Measurements from ENCODE around the gene PTK7. TPM values are rescaled to one million over a fixed set of nuclear protein-coding genes. Genes with fewer than 3 reads are reported as not detected.

The PTK7 gene
- total RNA-seq, 1 experiment from 2014 or later = 106 TPM

- peak overlapping the region; percentile 80 for H3K4me2 ChIP-seq
- intact Hi-C loops (cut with micrococcal nuclease; ENCODE audit: unreplicated experiment) = loop anchor here (1.0 to 2.0 kb wide), 2 partner anchors 21 to 168 kb away; partner anchors contain the start of genes CNPY3 and PTK7
- H3F3A ChIP-seq (ENCODE audit: insufficient read depth, low read depth) = peaks cover 34% of the 10 kb centered on the region
- no peaks in the 10 kb centered on the region for H3K9me2 ChIP-seq (ENCODE audit: insufficient read depth)
- BruUV-seq (replicated peaks) = no TSS peak
- H3K27ac ChIP-seq = peak overlapping the region; percentile 89
- peaks cover 51% of the 10 kb centered on the region for H3K4me1 ChIP-seq (replicated peaks; ENCODE audit: insufficient read depth)
- ChIA-PET POLR2A (ENCODE audit: unreplicated experiment) (interaction anchor here (1.1 kb wide), 1 partner anchor 21 kb away, joined by 5 read pairs; no protein-coding TSS in a partner anchor), CTCF (interaction anchor here (0.8 kb wide), 1 partner anchor 118 kb away, joined by 16 read pairs; the partner anchor contains the start of gene PEX6)
- peaks cover 68% of the 10 kb centered on the region for H3K79me2 ChIP-seq (ENCODE audit: low read depth)
- H3K36me3 ChIP-seq (ENCODE audit: low read depth) = no peaks in the 10 kb centered on the region
- H4K20me1 ChIP-seq (ENCODE audit: insufficient read depth) = no peaks in the 10 kb centered on the region
- peak in 1 of 2 experiments; percentile 70 for DNase-seq
- no peak overlapping the region for H2AFZ ChIP-seq
- H3K9me3 ChIP-seq (ENCODE audit: insufficient read depth, low read depth) = no peaks in the 10 kb centered on the region
- H3K27me3 ChIP-seq (ENCODE audit: insufficient read depth, low read depth) = no peaks in the 10 kb centered on the region
- no peak for TF ChIP-seq CTCF (conservative IDR thresholded peaks at IDR 0.05)
- no peak for TF ChIP-seq EZH2 (IDR thresholded peaks at IDR 0.05; ENCODE audit: low read depth)
- peak overlapping the region; percentile 40; the same call in 1 of the 2 replicates for H3K4me3 ChIP-seq
Measured at GRCh38 chr6:43097502-43097901, 21.4 kb downstream of the PTK7 start.

- no peaks in the 10 kb centered on the region for H3K9me3 ChIP-seq (ENCODE audit: insufficient read depth, low read depth)
- no peak for DNase-seq
- ChIA-PET CTCF (no interaction called here), POLR2A (ENCODE audit: unreplicated experiment) (no interaction called here)
- peaks cover 60% of the 10 kb centered on the region for H3K79me2 ChIP-seq (ENCODE audit: low read depth)
- intact Hi-C loops (cut with micrococcal nuclease; ENCODE audit: unreplicated experiment) = no loop called here
- no peaks in the 10 kb centered on the region for H3K9me2 ChIP-seq (ENCODE audit: insufficient read depth)
- no peak overlapping the region for H3K27ac ChIP-seq
- BruUV-seq (replicated peaks) = no TSS peak
- no peaks in the 10 kb centered on the region for H3K36me3 ChIP-seq (ENCODE audit: low read depth)
- no peaks in the 10 kb centered on the region for H3K27me3 ChIP-seq (ENCODE audit: insufficient read depth, low read depth)
- no peak overlapping the region for H3K4me3 ChIP-seq
- TF ChIP-seq EZH2 (IDR thresholded peaks at IDR 0.05; ENCODE audit: low read depth) (no peak), CTCF (conservative IDR thresholded peaks at IDR 0.05) (no peak)
- H2AFZ ChIP-seq = no peak overlapping the region
- H3F3A ChIP-seq (ENCODE audit: insufficient read depth, low read depth) = peaks cover 29% of the 10 kb centered on the region
- H3K4me1 ChIP-seq (replicated peaks; ENCODE audit: insufficient read depth) = peaks cover 40% of the 10 kb centered on the region
- H3K4me2 ChIP-seq = no peak overlapping the region
- H4K20me1 ChIP-seq (ENCODE audit: insufficient read depth) = no peaks in the 10 kb centered on the region
Measured at GRCh38 chr6:43101497-43101896, 25.4 kb downstream of the PTK7 start.

- H4K20me1 ChIP-seq (ENCODE audit: insufficient read depth) = no peaks in the 10 kb centered on the region
- intact Hi-C loops (cut with micrococcal nuclease; ENCODE audit: unreplicated experiment) = no loop called here
- H3K4me1 ChIP-seq (replicated peaks; ENCODE audit: insufficient read depth) = peaks cover 24% of the 10 kb centered on the region
- no peaks in the 10 kb centered on the region for H3K27me3 ChIP-seq (ENCODE audit: insufficient read depth, low read depth)
- H3K4me2 ChIP-seq = no peak overlapping the region
- no peak for TF ChIP-seq EZH2 (IDR thresholded peaks at IDR 0.05; ENCODE audit: low read depth)
- no peak for TF ChIP-seq CTCF (conservative IDR thresholded peaks at IDR 0.05)
- H2AFZ ChIP-seq = no peak overlapping the region
- no peaks in the 10 kb centered on the region for H3K36me3 ChIP-seq (ENCODE audit: low read depth)
- H3K9me2 ChIP-seq (ENCODE audit: insufficient read depth) = no peaks in the 10 kb centered on the region
- no peaks in the 10 kb centered on the region for H3K9me3 ChIP-seq (ENCODE audit: insufficient read depth, low read depth)
- no peak overlapping the region for H3K27ac ChIP-seq
- peaks cover 13% of the 10 kb centered on the region for H3F3A ChIP-seq (ENCODE audit: insufficient read depth, low read depth)
- ChIA-PET CTCF (no interaction called here), POLR2A (ENCODE audit: unreplicated experiment) (no interaction called here)
- H3K79me2 ChIP-seq (ENCODE audit: low read depth) = peaks cover 52% of the 10 kb centered on the region
- BruUV-seq (replicated peaks) = no TSS peak
- DNase-seq = no peak
- H3K4me3 ChIP-seq = no peak overlapping the region
Measured at GRCh38 chr6:43103253-43103876, 27.3 kb downstream of the PTK7 start.

All from PC-9 (cell line).